GM18519 (cell line): ENCODE data around the gene KRTAP1-3.
"Not testable (repeated sequence)": the region's sequence is repeated elsewhere in the genome, so short reads cannot be mapped to it uniquely, and the experiment has no call there.

Source experiments
- ATAC-seq: cut with Tn5 transposase; IDR thresholded peaks from one replicate; pipeline ENCODE4 v1.9.1; 2021; ENCODE audit warnings: mild to moderate bottlenecking, moderate library complexity; ENCODE audit not compliant: unreplicated experiment, low FRiP score

The KRTAP1-3 gene

DNA sequence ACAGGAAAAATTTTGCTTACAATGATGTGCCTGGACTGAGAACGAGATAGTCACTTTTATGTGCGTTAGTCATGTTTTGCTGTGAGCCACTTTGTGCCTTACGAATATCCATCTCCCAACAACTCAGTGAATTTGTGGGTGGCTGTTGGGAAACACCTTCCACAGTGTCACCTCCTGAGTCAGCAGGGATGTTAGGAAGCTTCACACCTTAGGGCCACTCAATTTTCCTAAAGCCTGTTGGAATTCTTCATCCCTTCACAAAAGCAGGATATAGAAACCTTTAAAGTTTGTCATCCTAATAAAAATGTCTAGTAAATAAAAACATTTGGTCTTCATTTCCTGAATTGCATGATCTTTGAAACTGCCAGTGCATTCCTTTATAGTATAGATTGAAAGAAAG, 21.5 kb downstream of the KRTAP1-3 start:
- no peak for ATAC-seq

- no peak for ATAC-seq
Measured at GRCh38 chr17:41012326-41013120, 22.2 kb downstream of the KRTAP1-3 start.

DNA sequence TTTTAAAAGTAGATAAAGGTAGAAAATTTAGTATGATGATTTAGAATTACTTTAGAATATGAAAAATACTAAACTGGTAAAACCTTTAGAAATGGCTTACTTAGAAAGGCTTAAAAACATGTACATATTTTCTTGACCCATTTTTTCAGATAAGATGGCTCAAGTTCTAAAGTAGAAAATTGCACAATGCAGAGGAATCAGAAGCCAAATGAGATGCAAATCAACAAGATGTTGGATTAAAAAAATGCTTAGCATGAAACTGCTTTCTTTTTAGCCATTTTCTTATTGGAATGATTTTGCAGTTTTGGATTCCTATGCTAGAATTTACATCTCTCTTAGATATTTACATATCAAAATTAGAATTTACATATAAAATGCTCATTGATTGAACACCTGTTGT, 24.2 kb downstream of the KRTAP1-3 start:
- ATAC-seq, result no peak

GRCh38 chr17:41009936-41010335, 24.7 kb downstream of the KRTAP1-3 start:
- ATAC-seq, result no peak

- no peak for ATAC-seq
Measured at GRCh38 chr17:41009301-41009760, 25.3 kb downstream of the KRTAP1-3 start.

DNA sequence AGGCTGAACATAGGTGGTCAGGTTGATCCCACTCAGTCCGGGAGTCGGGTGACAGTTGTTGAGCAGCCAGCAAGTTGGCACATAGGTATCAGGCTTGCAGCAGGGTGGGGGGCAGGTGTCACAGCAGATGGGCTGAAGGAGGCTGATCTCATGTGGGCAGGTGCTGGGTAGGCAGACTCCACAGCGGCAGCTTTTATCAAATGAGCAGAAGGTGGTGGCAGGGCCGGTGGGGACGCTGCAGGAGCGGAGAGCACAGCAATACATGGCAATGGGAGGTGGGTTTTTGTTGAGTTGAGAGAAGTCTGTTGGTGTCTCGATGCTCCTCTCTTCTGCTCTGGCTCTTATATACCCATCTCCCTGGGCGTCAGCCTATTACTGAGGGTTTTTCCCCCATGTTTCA, 25.9 kb downstream of the KRTAP1-3 start, which contains the start of gene KRTAP3-1:
KRTAP3-1 (minus strand) TSS at position 318 of the 400 bp plus-strand sequence; CDS start at position 264, 54 bp downstream.
- no peak for ATAC-seq

DNA sequence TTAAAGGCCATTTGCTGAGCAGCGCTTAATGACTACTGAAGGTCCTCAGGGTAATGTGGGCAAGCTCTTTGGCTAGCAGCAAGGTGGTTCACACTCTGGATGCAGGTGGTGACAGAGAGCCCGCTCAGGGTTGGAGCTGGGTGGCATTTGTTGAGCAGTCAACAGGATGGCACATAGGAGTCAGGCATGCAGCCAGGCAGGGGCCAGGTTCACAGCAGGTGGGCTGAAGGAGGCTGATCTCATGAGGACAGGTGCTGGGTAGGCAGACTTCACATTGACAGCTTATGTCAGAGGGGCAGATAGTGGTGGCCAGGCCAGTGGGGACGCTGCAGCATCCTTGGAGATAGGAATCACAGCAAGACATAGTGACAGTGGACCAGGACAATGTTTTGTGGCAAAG, 30.3 kb downstream of the KRTAP1-3 start:
- ATAC-seq, result no peak

DNA sequence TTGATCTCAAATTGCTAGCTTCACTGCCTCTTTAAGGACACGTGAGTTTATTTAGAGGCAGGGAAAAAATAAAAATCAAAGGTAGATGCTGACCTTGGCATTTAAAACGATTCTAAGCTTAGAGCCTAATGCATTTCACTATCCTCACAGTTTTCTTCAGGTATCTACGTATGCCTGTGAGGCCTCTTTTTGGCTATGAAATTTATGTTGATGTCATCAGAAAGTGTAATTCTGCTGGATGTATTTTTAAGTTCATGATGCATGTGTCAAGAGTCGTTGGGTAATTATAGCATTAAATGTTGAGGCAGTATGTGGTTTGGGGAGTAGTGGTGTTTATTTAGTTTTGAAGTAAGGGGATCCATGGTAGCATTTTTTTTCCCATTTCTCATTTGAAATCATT, 30.7 kb downstream of the KRTAP1-3 start:
- no peak for ATAC-seq

- ATAC-seq, result no peak
Measured at GRCh38 chr17:41002814-41003213, 31.9 kb downstream of the KRTAP1-3 start.

DNA sequence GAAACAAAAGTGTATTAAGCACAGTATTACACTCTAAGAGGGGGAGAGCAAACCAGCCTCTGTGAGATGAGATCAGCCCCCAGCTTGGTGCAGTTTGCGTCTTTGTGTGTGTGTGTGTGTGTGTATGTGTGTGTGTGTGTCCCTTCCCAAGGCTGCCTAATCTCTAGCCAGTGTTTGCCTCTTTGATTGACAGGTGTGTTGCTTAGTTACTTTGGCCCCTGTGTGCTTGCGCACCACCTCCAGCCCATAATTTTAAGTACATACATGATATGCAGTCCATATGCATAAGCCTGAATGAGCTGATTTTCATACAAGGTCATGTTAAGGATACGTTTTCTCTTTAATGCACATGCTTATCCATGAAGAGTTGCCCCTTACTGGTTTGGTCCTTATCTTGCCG, 32.9 kb downstream of the KRTAP1-3 start:
- no peak for ATAC-seq

GRCh38 chr17:40999563-40999962, 35.1 kb downstream of the KRTAP1-3 start, which contains the start of gene KRTAP3-2:
Gene KRTAP3-2, minus strand, starts transcription at chr17:40999906. Its CDS starts 53 bp downstream, at chr17:40999853.
- not testable (repeated sequence) for ATAC-seq

DNA sequence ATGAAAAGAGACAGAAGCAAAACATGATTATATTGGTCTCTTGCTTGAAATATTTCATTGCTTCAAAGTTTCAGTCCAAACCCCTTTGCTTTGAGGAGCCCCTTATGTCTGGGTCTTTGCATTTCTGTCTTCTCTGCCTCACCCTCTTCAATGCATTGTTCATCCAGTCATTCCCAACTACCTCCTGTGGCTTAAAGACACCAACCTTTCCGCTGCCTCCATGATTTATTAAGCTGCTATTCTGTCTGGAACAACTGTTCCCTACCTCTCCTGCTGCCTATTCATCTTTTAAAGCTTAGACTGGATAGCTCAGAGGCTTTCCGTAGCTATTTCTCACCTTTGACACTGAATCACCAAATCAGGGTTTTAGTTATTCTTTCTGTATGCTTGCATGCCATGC, 37.3 kb downstream of the KRTAP1-3 start:
- no peak for ATAC-seq

- no peak for ATAC-seq
Measured at GRCh38 chr17:40996829-40997228, 37.8 kb downstream of the KRTAP1-3 start.

- ATAC-seq, result no peak
Measured at GRCh38 chr17:40995116-40995515, 39.6 kb downstream of the KRTAP1-3 start.

- no peak for ATAC-seq
Measured at GRCh38 chr17:40993839-40994238, 40.8 kb downstream of the KRTAP1-3 start, which contains the start of gene KRTAP3-3. Gene KRTAP3-3, minus strand, starts transcription at chr17:40994164. Its CDS starts 67 bp downstream, at chr17:40994097.

GRCh38 chr17:40993084-40993483, 41.6 kb downstream of the KRTAP1-3 start:
- ATAC-seq, result no peak

- ATAC-seq, result no peak
Measured at GRCh38 chr17:40992666-40993065, 42.0 kb downstream of the KRTAP1-3 start.

- ATAC-seq, result no peak
Measured at GRCh38 chr17:40986920-40987319, 47.8 kb downstream of the KRTAP1-3 start.

GRCh38 chr17:40984226-40984625, 50.4 kb downstream of the KRTAP1-3 start, which contains the start of gene KRT40:
Gene KRT40, minus strand, starts transcription at chr17:40984326. Its CDS starts 53 bp downstream, at chr17:40984273.
- no peak for ATAC-seq
